Right atrium auricular region (tissue), 2 donors: ENCODE measurements around the gene ARHGEF4. TPM values are rescaled to one million over a fixed set of nuclear protein-coding genes. Genes with fewer than 3 reads are reported as not detected.

Experiments
- DNase-seq: peaks from one replicate; pipeline ENCODE4 v3.0.0-alpha.2; 2019; ENCODE audit warnings: low spot score
- H3K27ac ChIP-seq, 2 donors: fragments of 200-600 bp; sonication (generic); 1 replicate in 1 of 2; 2 replicates in 1 of 2; pipeline ENCODE4 v1.5.1; 2016 to 2019
- H3K27me3 ChIP-seq, 2 donors: fragments of 200-600 bp; sonication (generic); one replicate each; pipeline versions ENCODE4 v1.5.1 to v1.6.0; 2017 to 2019
- H3K36me3 ChIP-seq: fragments of 200-600 bp; sonication (generic); one replicate; pipeline ENCODE4 v1.5.1; 2016
- H3K4me1 ChIP-seq, 2 donors: fragments of 200-600 bp; sonication (generic); one replicate each; pipeline versions ENCODE4 v1.5.1 to v1.6.0; 2017 to 2019
- H3K4me3 ChIP-seq, 2 donors: fragments of 200-600 bp; sonication (generic); 1 replicate in 1 of 2; 2 replicates in 1 of 2; pipeline ENCODE4 v1.5.1; 2017 to 2019; ENCODE audit warnings: mild to moderate bottlenecking in 1 of 2, moderate library complexity in 1 of 2
- H3K9me3 ChIP-seq, 2 donors: fragments of 200-600 bp; sonication (generic); one replicate each; pipeline ENCODE4 v1.5.1; 2019
- CTCF ChIP-seq, 2 donors: fragments of 200-600 bp; sonication (generic); IDR thresholded peaks; one replicate each; pipeline ENCODE4 v1.5.1; 2019; ENCODE audit warnings: antibody characterized with exemption in 2 of 2
- total RNA-seq, 2 donors: library from RNA; depleted of rRNA; stranded (reverse); fragments of >200 nt; gene quantifications; one replicate each; pipeline ENCODE4 v1.1.0, GENCODE V29; 2016

The ARHGEF4 gene
- total RNA-seq, 2 donors from 2014 or later = 3.5 to 8.1 TPM

GRCh38 chr2:131054488-131054887, 217.8 kb downstream of the ARHGEF4 start:
- Histone ChIP-seq H3K4me3 (no peak overlapping the region), H3K27me3 (no peaks in the 10 kb centered on the region), H3K36me3 (peaks cover 73% of the 10 kb centered on the region), H3K4me1 (peaks cover 0 to 29% of the 10 kb centered on the region in 2 donors), H3K27ac (no peak overlapping the region), H3K9me3 (no peaks in the 10 kb centered on the region)
- no peak for TF ChIP-seq CTCF (IDR thresholded peaks at IDR 0.05)
- no peak for DNase-seq

- H3K27ac ChIP-seq = no peak overlapping the region
- no peaks in the 10 kb centered on the region for H3K27me3 ChIP-seq
- H3K36me3 ChIP-seq = peaks cover 70% of the 10 kb centered on the region
- H3K4me3 ChIP-seq = no peak overlapping the region
- no peaks in the 10 kb centered on the region for H3K9me3 ChIP-seq
- TF ChIP-seq CTCF (IDR thresholded peaks at IDR 0.05) = no peak
- peaks cover 0 to 29% of the 10 kb centered on the region in 2 donors for H3K4me1 ChIP-seq
- DNase-seq = no peak
These were observed 218.7 kb downstream of the ARHGEF4 start for GRCh38 chr2:131055169-131056065.

- H3K4me1 ChIP-seq = peaks cover 0 to 32% of the 10 kb centered on the region in 2 donors
- H3K27ac ChIP-seq = no peak overlapping the region
- peaks cover 61% of the 10 kb centered on the region for H3K36me3 ChIP-seq
- TF ChIP-seq CTCF (IDR thresholded peaks at IDR 0.05) = no peak
- H3K27me3 ChIP-seq = no peaks in the 10 kb centered on the region
- H3K9me3 ChIP-seq = no peaks in the 10 kb centered on the region
- DNase-seq = no peak
- no peak overlapping the region for H3K4me3 ChIP-seq
These were observed 219.7 kb downstream of the ARHGEF4 start for GRCh38 chr2:131056204-131056931.

- Histone ChIP-seq H3K36me3 (peaks cover 55% of the 10 kb centered on the region), H3K27me3 (no peaks in the 10 kb centered on the region), H3K9me3 (no peaks in the 10 kb centered on the region), H3K4me1 (peaks cover 0 to 37% of the 10 kb centered on the region in 2 donors), H3K4me3 (no peak overlapping the region), H3K27ac (no peak overlapping the region)
- DNase-seq = no peak
- TF ChIP-seq CTCF (IDR thresholded peaks at IDR 0.05) = no peak
These were observed 220.2 kb downstream of the ARHGEF4 start for GRCh38 chr2:131056932-131057287.

- Histone ChIP-seq H3K4me1 (peaks cover 0 to 37% of the 10 kb centered on the region in 2 donors), H3K27ac (no peak overlapping the region)
These were observed 221.6 kb downstream of the ARHGEF4 start for GRCh38 chr2:131058214-131058843.

More at GRCh38 chr2:131058214-131058843, 221.6 kb downstream of the ARHGEF4 start:
- TF ChIP-seq CTCF (IDR thresholded peaks at IDR 0.05) = no peak
- no peaks in the 10 kb centered on the region for H3K9me3 ChIP-seq
- peaks cover 52% of the 10 kb centered on the region for H3K36me3 ChIP-seq
- DNase-seq = no peak
- H3K4me3 ChIP-seq = no peak overlapping the region
- H3K27me3 ChIP-seq = no peaks in the 10 kb centered on the region
